Tibial nerve (tissue), 4 donors: Measurements from ENCODE around the gene EXTL1. TPM values are rescaled to one million over a fixed set of nuclear protein-coding genes. Genes with fewer than 3 reads are reported as not detected.

Source experiments
- DNase-seq, 2 donors: peaks; one replicate each; pipeline ENCODE4 v3.0.0-alpha.2; 2019; ENCODE audit warnings: low spot score in 2 of 2
- H3K27ac ChIP-seq, 4 donors: fragments of 200-600 bp; sonication (generic) in 3 of 4; one replicate each; pipeline ENCODE4 v1.5.1; 2017 to 2019; ENCODE audit warnings: mild to moderate bottlenecking in 1 of 4
- H3K27me3 ChIP-seq, 2 donors: fragments of 200-600 bp; sonication (generic) in 1 of 2; one replicate each; pipeline versions ENCODE4 v1.5.1 to v1.6.0; 2017 to 2019
- H3K36me3 ChIP-seq, 3 donors: fragments of 200-600 bp; sonication (generic); one replicate each; pipeline ENCODE4 v1.5.1; 2018 to 2019
- H3K4me1 ChIP-seq, 4 donors: fragments of 200-600 bp; sonication (generic) in 3 of 4; one replicate each; pipeline ENCODE4 v1.5.1; 2017 to 2019
- H3K4me3 ChIP-seq, 4 donors: fragments of 200-600 bp; sonication (generic) in 3 of 4; one replicate each; pipeline ENCODE4 v1.5.1; 2017 to 2019; ENCODE audit warnings: mild to moderate bottlenecking in 1 of 4, moderate library complexity in 1 of 4
- H3K9me3 ChIP-seq, 4 donors: fragments of 200-600 bp; sonication (generic) in 3 of 4; one replicate each; pipeline ENCODE4 v1.5.1; 2017 to 2019
- CTCF ChIP-seq, 5 experiments: fragments of 200-600 bp in 3 of 5; fragments of 450-650 bp in 2 of 5; sonication (generic) in 3 of 5; IDR thresholded peaks; one replicate each; pipeline ENCODE4 v1.5.1; 2016 to 2019; ENCODE audit warnings: antibody characterized with exemption in 5 of 5, mild to moderate bottlenecking in 3 of 5, moderate library complexity in 2 of 5
- EP300 ChIP-seq, 2 donors: sonication (generic); formaldehyde crosslinking; IDR thresholded peaks; one replicate each; pipeline ENCODE4 v1.6.1; 2017; ENCODE audit warnings: antibody characterized with exemption in 2 of 2, mild to moderate bottlenecking in 1 of 2
- POLR2A ChIP-seq, 2 donors: fragments of 450-650 bp; IDR thresholded peaks; one replicate each; pipeline ENCODE4 v1.6.1; 2017; ENCODE audit warnings: antibody characterized with exemption in 2 of 2, mild to moderate bottlenecking in 2 of 2, moderate library complexity in 2 of 2
- WGBS, 2 donors: methylation state at CpG; one replicate each; pipeline ENCODE4 v1.1.5; 2018; 5-methylcytosine and 5-hydroxymethylcytosine counted together
- total RNA-seq, 4 donors: library from RNA; depleted of rRNA; stranded (reverse); fragments of >200 nt; gene quantifications; one replicate each; pipeline ENCODE4 v1.1.0, GENCODE V29; 2016

The EXTL1 gene
- total RNA-seq = 10 to 100 TPM; 30.6 to 44.3 (median 34.6) TPM

- peak in 1 of 2 donors; percentile 81 for TF ChIP-seq EP300 (IDR thresholded peaks at IDR 0.05)
- peak; percentile 24 to 64 for TF ChIP-seq POLR2A (IDR thresholded peaks at IDR 0.05)
- no peak for TF ChIP-seq CTCF (IDR thresholded peaks at IDR 0.05)
- 6 to 24% methylated on average over 10 to 14 of the region's 15 CpGs for WGBS, 2 donors
- Histone ChIP-seq H3K36me3 (no peaks in the 10 kb centered on the region), H3K9me3 (no peaks in the 10 kb centered on the region), H3K27ac (peak within 1 kb of the TSS; percentile 55 to 87 (median 65)), H3K27me3 (no peaks in the 10 kb centered on the region), H3K4me3 (peak within 1 kb of the TSS; percentile 30 to 49 (median 39)), H3K4me1 (peaks cover 0 to 63% (median 10%) of the 10 kb centered on the region in 4 donors)
- DNase-seq = no peak
Observed at GRCh38 chr1:26021647-26022403, at the start of gene EXTL1. Gene EXTL1, plus strand, starts transcription at chr1:26021775. Its CDS starts 872 bp downstream, at chr1:26022647.

- Histone ChIP-seq H3K4me3 (no peak overlapping the region), H3K9me3 (no peaks in the 10 kb centered on the region), H3K27ac (no peak overlapping the region), H3K4me1 (peaks cover 0 to 3% (median 0%) of the 10 kb centered on the region in 4 donors), H3K36me3 (peaks cover 0 to 99% (median 7%) of the 10 kb centered on the region in 3 donors), H3K27me3 (no peaks in the 10 kb centered on the region)
- 75 to 80% methylated on average over 1 of the region's 1 CpG for WGBS, 2 donors
- TF ChIP-seq POLR2A (IDR thresholded peaks at IDR 0.05) (no peak), EP300 (IDR thresholded peaks at IDR 0.05) (no peak), CTCF (IDR thresholded peaks at IDR 0.05) (no peak)
- DNase-seq = no peak
Observed at GRCh38 chr1:25971811-25972180, 49.8 kb upstream of the EXTL1 start.

GRCh38 chr1:25973610-25974321, 47.8 kb upstream of the EXTL1 start:
- H3K4me1 ChIP-seq = peaks cover 0 to 3% (median 0%) of the 10 kb centered on the region in 4 donors
- no peak for TF ChIP-seq POLR2A (IDR thresholded peaks at IDR 0.05)
- TF ChIP-seq EP300 (IDR thresholded peaks at IDR 0.05) = no peak
- no peak for TF ChIP-seq CTCF (IDR thresholded peaks at IDR 0.05)
- H3K27me3 ChIP-seq = no peaks in the 10 kb centered on the region
- peaks cover 0 to 96% (median 7%) of the 10 kb centered on the region in 3 donors for H3K36me3 ChIP-seq
- H3K9me3 ChIP-seq = no peaks in the 10 kb centered on the region
- H3K27ac ChIP-seq = no peak overlapping the region
- no peak overlapping the region for H3K4me3 ChIP-seq
- 82 to 97% methylated on average over 6 of the region's 6 CpGs for WGBS, 2 donors
- DNase-seq = no peak

- DNase-seq = no peak
- TF ChIP-seq POLR2A (IDR thresholded peaks at IDR 0.05) = no peak
- TF ChIP-seq EP300 (IDR thresholded peaks at IDR 0.05) = no peak
- TF ChIP-seq CTCF (IDR thresholded peaks at IDR 0.05) = no peak
- no peak overlapping the region for H3K4me3 ChIP-seq
Observed at GRCh38 chr1:25977801-25978200, 43.8 kb upstream of the EXTL1 start.

GRCh38 chr1:25978403-25978802, 43.2 kb upstream of the EXTL1 start:
- Histone ChIP-seq H3K36me3 (peaks cover 0 to 94% (median 14%) of the 10 kb centered on the region in 3 donors), H3K4me1 (no peaks in the 10 kb centered on the region), H3K27me3 (no peaks in the 10 kb centered on the region), H3K9me3 (no peaks in the 10 kb centered on the region), H3K4me3 (no peak overlapping the region), H3K27ac (no peak overlapping the region)
- 83 to 91% methylated on average over 2 of the region's 2 CpGs for WGBS, 2 donors
- no peak for DNase-seq
- TF ChIP-seq CTCF (IDR thresholded peaks at IDR 0.05) = no peak
- TF ChIP-seq POLR2A (IDR thresholded peaks at IDR 0.05) = no peak
- TF ChIP-seq EP300 (IDR thresholded peaks at IDR 0.05) = no peak

More at GRCh38 chr1:25977801-25978200, 43.8 kb upstream of the EXTL1 start:
- Histone ChIP-seq H3K4me1 (no peaks in the 10 kb centered on the region), H3K36me3 (peaks cover 0 to 94% (median 14%) of the 10 kb centered on the region in 3 donors), H3K27ac (no peak overlapping the region), H3K27me3 (no peaks in the 10 kb centered on the region), H3K9me3 (no peaks in the 10 kb centered on the region)
- WGBS, 2 donors = 74 to 81% methylated on average over 5 of the region's 5 CpGs
